IPS-NIHi7 (cell line): ENCODE results near the gene CIRBP.
"Not testable (repeated sequence)": the region's sequence is repeated elsewhere in the genome, so short reads cannot be mapped to it uniquely, and the experiment has no call there.

Source experiments
- DNase-seq: peaks from one replicate; pipeline ENCODE4 v3.0.0; 2012; ENCODE audit warnings: mixed read lengths; ENCODE audit errors: extremely low spot score

The CIRBP gene

DNA sequence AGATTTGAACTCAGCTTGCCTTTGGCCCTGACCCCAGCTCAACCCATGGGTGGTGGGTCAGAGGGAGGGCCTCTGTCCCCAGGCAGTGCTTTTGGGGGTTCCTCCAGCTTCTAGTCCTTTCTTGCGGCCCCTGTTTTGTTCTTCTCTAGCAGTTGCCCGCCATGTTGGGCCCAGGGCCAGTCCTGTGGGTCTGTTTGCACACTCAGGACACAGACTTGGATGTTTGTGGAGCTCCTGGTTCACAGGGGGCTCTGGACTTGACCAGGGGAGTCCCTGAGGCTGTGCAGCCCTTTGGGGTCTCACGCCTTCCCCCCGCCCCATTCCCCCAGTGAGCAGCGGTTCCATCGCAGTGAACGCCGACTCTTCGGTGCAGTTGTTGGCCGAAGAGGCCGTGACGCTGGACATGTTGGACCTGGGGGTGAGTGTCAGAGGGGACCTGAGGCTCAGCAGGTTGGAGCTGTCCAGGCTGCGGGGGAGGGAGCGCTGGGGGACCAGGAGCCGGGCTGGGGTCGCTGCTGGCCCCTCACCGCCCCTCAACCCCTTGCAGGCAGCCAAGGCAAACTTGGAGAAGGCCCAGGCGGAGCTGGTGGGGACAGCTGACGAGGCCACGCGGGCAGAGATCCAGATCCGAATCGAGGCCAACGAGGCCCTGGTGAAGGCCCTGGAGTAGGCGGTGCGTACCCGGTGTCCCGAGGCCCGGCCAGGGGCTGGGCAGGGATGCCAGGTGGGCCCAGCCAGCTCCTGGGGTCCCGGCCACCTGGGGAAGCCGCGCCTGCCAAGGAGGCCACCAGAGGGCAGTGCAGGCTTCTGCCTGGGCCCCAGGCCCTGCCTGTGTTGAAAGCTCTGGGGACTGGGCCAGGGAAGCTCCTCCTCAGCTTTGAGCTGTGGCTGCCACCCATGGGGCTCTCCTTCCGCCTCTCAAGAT is 25.1 kb upstream of the CIRBP start:
- DNase-seq, result peak; percentile 84

DNA sequence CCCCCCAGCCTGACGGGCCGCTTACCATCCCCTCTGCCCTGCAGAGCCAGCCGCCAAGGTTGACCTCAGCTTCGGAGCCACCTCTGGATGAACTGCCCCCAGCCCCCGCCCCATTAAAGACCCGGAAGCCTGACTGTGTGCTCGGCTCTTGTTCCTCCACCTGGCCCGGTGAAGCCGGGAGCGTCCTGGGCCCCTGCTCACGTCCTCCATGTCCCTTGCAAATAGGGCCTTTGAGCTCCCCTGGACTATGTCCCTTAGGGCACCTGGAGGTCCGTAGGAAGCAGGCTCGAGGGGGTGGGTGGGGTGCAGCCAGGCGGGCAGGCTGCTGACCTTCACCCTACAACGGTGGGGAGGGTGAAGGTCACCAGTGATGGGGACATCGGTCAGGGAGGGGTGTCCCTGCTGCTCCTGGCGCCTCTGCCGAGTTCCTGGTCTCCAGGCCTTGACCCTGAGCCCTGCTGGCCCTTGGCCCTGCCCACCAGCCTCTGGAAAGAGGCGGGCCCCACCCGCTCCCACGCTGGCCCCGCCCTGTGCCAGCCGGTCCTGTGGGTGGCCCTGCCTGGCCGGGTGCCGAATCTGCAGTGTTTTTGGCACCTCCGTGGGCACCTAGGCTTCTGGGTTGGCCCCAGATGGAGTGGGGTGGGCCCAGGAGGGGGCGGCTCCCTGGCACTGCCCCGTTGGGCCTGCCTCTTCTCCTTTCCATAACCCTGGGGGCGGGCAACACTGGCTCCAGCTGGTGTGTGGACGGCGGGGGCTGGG is 24.3 kb upstream of the CIRBP start:
- DNase-seq, result no peak

DNA sequence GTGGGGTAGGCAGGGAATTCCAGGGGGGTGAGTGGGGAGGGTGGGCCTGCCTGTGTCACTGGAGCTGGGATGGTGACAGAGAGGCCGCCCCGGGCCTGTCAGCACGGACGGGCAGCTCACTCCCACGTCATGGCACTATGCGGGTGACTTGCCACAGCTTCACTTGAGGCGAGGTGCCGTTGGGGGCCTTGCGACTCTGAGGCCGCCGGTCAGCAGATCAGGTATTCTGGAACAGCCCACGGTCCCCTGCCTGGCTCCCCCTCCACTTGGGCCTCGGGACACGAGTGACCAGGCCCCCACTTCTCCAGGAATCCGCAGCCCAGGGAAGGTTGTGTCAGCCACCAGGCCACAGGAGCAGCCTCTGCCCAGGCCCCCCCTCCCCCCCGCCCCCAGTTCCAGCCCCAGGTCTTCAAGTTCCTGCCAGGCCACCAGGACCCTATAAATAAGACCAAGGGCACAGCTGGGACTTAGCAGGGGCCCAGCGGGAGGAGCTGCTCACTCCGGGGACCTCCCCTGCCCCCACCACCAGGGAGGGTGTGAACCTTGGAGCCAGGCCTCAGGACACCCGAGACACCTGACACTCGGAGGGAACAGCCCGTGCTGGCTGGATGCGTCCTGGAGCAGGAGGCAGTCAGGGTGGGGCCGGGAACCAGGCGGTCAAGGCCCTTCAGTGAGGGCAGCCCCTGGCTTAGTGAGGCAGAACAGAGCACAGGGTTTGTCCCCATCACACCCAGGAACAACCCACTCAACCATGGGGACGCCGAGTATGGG is 23.5 kb upstream of the CIRBP start:
- DNase-seq, result no peak

DNA sequence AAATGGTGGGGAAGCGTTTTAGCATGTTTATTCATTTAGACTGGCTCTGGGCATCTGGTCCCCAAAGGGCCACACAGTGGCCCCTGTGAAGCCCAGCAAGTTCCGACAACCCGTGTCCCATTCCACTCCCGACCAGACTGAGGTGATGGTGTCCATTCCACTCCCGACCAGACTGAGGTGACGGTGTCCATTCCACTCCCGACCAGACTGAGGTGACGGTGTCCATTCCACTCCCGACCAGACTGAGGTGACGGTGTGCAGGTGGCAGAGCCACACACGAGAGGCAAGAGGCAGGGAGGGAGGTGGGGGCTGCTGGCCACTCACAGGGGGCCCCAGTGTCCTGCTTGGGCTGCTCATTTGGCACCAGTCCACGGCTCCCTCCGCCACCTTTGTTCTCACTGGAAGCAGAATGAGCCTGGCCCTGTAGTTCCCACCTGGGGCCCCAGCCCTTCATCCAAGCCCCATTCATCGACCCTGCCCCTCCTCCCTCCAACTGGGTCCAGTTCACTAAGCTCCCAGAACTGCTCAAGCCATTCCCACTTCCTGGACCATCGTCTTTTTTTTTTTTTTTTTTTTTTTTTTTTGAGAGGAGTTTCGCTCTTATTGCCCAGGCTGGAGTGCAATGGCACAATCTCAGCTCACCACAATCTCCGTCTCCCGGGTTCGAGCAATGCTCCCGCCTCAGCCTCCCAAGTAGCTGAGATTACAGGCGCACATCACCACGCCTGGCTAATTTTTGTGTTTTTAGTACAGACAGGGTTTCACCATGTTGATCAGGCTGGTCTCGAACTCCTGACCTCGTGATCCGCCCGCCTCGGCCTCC is 22.7 kb upstream of the CIRBP start:
- not testable (repeated sequence) for DNase-seq

DNA sequence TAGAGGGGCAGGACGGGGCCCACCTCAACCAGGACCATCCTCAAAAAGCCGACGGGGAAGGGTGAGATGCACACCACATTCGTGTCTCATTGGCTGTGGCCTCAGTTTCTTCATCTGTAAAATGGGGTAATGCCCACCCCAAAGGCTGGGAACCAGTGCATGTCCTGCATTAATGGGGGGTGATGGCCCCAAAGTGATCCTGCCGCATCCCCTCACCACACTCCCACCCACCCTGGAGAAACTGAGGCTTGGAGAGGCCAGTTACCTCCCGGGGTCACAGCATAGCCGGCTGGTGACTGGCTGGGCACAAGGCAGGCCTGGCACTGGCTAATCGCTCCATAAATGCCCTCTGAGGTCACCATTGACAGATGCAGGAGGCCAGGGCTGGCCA is 21.4 kb upstream of the CIRBP start:
- DNase-seq, result no peak

DNA sequence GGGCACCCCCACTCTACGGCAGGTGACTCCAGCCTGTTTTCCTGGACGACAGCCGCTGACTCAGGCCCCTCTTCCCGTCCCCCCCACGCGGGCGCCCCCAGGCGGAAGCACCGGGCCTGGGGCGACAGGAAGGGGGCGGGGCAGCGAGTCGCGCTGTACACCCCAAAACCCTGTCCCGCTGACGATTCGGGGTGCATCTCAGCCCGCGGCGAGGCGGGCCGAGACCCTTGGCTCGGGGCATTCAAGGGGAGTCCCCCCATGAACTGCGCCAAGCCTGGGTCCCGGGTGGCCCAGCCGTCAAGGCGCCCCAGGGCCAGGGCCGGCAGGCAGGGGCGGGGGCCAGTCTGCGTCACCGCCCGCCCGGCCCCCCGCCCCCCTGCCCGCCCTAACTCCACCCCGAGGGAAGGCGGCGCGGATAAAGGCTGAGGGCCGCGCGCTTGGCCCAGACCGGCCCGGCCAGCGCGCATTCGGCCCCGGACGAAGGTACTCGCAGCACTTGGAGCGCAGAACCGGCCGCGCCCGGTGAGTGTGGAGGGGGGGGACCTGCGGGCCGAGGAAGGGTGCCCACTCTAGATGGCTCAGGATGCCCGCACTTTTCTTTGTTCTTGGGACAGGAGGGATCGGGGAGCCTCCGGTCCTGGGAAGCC is 20.9 kb upstream of the CIRBP start, which contains the start of gene MIDN:
MIDN (plus strand) TSS at position 445 of the 647 bp plus-strand sequence. CDS start 1,714 bp downstream, outside the sequence.
- DNase-seq, result peak; percentile 63

DNA sequence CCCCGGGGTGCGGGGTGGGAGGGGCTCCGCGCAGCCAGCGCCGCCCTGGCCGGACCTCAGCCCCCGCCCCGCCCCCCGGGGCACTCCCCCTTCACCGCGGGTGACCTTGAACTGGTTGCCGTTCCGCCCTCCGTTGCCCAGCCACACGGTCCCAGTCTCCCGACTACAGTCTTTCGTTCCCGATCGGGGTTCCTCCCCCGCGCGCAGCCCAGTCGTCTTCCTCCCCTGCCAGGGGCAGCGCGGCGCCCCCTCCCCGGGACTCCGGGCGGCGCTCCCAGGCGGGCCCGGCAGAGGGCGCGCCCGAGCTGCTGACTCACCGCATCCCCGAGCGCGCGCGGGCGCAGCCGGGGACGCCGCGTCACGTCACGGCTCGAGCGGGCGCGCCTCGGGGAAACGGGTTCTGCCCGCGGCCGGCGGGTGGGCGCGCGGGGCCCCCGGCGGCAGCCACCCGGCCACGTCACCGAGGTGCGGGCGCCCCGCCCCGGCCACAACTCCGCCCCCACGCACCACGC is 20.3 kb upstream of the CIRBP start:
- peak; percentile 43 for DNase-seq

DNA sequence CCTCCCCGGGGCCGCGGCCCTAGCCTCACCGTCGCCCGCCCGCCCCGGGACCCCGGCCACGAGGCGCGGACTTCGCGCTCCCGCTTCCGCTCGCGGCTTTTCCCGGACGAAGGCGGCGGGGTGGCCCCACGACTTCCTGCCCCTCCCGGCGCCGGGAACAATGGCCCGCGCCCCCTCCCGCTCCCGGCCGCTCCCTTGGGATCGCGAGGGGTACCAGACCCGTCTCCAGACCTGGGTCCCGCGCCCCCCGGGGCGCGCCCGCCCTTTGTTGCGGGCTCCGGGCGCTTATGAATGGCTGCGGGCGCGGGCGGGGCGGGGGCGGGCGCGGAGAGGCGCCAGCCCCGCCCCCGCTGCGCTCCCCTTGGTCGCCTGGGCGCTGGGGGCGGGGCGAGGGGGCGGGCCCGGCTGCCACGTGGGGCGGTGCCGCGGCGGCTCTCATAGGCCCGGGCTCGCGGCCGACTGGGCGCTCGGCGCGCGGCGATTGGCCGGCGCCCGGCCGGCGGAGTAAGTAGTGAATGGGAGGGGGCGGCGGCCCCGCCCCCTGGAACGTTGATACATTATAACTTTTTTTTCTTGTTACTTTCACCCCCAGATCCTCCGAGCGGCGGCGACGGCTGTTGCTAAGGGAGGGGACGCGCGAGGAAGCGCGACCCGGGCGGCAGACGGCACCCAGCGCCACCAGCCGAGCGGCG is 19.7 kb upstream of the CIRBP start:
- DNase-seq, result peak; percentile 83

DNA sequence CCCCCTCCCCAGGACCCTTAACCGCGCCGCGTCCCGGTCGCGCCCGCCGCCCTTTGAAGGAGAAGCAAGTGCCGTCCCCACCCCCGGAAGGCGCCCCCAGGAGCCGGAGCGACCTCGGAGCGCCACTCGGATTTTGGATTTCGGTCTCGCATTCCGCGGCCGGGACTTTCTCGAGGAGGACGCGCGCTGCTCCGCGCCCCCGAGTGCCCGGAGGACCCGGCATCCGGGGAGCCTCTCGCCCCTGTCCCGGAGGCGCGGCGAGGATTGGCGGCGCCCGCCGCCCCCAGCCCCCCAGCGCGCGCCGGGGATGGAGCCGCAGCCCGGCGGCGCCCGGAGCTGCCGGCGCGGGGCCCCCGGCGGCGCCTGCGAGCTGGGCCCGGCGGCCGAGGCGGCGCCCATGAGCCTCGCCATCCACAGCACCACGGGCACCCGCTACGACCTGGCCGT is 19.1 kb upstream of the CIRBP start:
- no peak for DNase-seq

DNA sequence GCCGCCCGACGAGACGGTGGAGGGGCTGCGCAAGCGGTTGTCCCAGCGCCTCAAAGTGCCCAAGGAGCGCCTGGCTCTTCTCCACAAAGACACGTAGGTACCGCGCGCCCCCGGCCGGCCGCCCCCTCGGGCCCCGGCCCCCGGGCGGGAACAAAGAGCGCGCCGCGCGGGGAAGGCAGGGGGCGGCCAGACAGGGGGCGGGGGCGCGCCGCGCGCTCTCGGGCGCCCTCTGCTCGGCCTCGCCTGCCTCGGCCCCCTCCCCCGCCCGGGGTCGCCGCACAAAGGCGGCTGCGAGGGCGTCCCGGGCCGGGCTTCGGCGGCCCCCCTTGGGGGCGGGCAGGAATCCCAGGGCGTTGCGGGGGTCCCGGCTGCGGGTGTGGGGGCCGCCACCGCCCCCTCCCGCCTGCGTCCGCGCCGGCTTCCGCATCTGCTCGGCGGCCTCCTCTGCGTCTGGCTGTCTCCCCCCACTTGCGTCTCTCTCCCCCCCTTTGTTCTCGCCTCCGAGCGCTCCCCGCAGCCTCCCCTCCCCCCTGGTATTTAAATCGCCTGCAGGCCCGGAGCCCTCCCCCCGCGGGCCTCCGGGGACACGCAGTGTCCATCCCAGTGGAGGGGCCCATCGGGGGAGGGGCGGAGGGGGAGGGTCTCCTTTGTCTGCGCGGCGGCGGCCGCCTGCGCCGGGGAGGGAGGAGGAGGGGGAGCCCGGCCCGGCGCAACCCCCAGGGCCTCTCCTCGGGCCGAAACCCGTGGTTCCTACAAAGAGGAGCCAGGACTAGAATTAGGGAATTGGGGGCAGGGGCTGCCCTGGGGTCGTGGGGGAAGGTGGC is 18.5 kb upstream of the CIRBP start:
- DNase-seq, result peak; percentile 51

DNA sequence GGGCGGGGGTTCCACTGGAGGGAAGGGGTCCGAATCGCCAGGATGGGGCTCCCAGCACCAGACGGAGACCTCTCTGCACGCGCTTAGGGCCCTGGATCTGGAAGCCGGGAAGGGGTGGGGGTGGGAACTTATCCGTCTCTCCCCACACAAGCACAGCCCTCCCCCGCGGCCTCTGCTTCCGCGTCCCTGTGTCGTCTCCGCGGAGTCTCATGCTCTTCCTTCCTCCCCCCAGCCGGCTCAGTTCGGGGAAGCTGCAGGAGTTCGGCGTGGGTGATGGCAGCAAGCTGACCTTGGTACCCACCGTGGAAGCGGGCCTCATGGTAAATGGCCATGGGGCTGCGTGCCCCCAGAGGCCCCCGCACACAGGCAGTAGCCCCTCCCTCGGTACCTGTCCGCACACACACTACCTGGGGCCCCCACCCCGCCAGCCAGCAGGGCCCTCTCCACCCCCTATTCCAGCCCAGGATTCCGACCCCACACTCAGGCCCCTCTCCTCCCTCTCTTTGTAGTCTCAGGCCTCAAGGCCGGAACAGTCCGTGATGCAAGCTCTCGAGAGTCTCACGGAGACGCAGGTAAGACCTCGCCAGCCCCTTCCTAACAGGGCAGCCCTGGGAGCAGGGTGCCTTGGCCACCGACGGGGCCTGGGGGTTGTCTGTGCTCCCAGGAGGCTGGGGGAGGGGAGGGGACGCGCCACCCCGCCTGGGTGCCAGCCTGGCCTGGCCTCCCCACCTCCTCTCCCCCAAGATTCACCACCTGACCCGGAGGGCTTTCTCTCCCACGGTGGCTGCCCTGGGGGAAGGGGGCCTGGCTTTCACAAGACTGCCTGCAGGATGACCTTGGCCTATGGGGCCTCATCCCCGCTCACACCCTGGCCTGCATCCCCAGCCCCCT is 17.6 kb upstream of the CIRBP start:
- DNase-seq, result no peak

DNA sequence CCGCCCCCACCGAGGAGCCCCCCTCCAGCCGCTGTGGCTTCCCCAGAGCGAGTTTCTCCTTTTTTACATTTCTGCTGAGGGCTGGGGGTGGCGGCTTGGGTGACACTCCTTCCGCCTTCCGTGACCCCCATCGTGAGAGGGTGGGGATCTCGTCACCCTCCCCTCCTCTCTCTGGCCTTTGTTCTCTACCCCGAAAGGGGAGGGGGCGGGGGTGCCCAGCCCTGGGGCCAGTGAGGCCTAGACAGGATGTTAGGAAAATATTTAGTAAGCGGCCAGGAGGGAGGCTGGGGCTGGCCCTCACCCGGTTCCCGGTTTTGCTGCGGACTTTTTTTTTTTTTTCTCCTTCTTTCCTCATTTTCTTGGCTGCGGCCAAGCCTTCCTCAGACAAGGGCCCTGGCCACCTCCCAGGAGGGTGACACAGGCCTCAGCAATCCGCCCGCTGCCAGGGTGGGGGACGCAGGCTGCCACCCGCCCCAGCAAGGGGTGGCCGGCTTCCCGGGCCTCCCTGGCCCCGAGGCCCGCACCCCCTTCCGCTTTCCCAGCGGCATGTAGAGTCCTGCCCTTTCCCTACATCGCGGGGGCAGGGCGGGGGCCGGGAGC is 16.8 kb upstream of the CIRBP start:
- no peak for DNase-seq

DNA sequence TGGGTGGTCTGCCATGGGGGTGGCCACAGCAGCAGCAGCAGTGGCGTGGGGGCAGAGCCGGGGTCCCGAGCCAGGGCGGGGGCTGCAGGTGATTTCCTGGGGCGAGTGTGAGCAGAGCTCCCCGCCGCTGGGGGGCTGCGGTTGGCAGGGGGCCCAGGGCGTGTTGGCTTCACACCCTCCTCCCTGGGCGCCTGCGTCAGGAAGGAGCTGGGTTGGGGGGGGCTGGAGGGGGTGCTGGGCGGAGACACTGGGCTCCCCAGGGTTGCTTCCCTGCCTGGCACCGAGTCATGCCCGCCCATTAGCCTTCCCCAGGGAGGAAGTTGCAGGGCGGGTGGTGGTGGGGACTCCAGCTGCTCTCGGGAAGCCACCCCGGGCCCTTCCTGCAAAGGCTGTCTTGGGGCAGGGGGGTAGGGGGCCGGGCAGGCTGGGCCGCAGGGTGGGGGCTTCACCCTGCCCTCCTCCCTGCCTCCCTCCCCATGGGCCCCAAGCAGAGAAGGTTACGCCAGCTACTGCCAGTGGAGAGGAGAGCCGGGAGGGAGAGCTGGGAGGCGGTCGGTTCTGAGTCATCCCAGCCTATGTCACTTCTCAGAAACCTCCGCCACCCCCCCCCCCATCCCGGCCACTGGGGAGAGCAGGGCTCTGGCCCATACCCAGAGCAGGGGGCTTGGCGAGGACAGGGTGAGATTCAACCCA is 16.2 kb upstream of the CIRBP start:
- no peak for DNase-seq

DNA sequence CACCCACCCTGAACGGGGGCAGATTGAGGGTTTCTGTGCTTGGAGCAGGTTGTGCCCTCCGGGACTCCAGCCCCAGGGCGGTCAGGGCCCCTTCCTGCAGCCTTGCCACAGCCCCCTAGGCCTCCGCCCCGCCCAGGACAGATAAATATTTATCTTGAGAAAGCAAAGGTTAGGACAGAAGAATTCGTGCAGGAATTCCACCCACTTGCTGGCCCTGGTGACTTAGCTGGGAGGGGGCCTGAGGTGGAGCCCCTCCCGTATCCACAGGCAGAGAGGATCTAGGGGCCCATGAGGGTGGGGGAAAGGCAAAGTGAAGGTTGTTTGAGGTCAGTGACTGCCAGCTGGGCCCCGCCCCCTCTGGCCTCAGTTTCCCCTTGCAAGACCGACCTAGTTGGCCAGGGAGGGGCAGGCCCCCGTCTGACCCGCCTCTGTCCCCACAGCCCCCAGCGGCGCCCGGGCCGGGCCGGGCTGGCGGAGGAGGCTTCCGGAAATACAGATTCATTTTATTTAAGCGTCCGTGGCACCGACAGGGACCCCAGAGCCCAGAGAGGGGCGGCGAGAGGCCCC is 15.5 kb upstream of the CIRBP start:
- DNase-seq, result no peak

DNA sequence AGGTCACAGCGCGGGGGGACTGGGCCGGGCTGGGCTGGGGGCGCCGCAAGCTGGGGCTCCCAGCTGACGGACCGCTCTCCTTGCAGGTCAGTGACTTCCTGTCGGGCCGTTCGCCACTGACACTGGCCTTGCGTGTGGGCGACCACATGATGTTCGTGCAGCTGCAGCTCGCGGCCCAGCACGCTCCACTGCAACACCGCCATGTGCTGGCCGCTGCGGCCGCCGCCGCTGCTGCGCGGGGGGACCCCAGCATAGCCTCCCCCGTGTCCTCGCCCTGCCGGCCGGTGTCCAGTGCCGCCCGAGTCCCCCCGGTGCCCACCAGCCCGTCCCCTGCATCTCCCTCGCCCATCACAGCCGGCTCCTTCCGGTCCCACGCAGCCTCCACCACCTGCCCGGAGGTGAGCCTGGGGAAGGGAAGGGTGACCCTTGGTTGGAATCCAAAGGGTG is 15.0 kb upstream of the CIRBP start:
- DNase-seq, result no peak

DNA sequence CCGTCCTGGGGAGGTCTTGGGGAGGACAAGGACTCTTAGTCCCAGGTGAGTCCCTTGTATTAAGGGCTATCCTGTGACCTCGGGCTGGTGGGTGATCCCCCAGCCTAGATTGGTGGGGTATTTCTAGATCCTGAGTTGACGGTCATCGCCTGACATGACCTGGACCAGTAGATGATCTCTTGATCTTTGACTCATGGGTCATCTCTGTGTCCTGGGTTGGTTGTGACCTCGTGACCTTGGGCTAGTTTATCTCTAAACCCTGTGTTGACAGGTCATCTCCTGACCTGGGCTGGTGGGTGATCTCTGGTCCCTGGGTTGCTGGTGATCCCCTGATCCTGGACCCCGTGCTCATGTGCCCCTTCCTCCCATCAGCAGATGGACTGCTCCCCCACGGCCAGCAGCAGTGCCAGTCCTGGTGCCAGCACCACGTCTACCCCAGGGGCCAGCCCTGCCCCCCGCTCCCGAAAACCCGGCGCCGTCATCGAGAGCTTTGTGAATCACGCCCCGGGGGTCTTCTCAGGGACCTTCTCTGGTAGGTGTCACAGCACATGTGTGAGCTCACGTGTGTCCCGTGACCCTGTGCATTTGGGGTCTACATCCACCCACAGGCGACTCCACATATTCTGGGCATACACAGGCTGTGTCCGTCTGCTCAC is 14.5 kb upstream of the CIRBP start:
- no peak for DNase-seq
